GM12873 (cell line): ENCODE measurements around the gene KNCN.

Experiments used
- CTCF ChIP-seq: IDR thresholded peaks from 2 replicates; pipeline ENCODE4 v1.5.1; 2012; ENCODE audit warnings: low read depth, mild to moderate bottlenecking, moderate library complexity, low read length, control low read depth; ENCODE audit not compliant: insufficient read depth; ENCODE audit errors: missing control alignments

Gene KNCN

GRCh38 chr1:46515576-46515975, 35.9 kb downstream of the KNCN start:
- TF ChIP-seq CTCF, result no peak

GRCh38 chr1:46513536-46513935, 37.9 kb downstream of the KNCN start:
- TF ChIP-seq CTCF, result no peak

GRCh38 chr1:46512792-46513190, 38.7 kb downstream of the KNCN start:
- TF ChIP-seq CTCF, result no peak

GRCh38 chr1:46512135-46512791, 39.2 kb downstream of the KNCN start:
- no peak for TF ChIP-seq CTCF

- no peak for TF ChIP-seq CTCF
Observed at GRCh38 chr1:46510998-46511365, 40.5 kb downstream of the KNCN start.

- TF ChIP-seq CTCF, result no peak
Observed at GRCh38 chr1:46510341-46510997, 41.0 kb downstream of the KNCN start.

GRCh38 chr1:46508757-46509156, 42.7 kb downstream of the KNCN start:
- no peak for TF ChIP-seq CTCF
